Measurements from ENCODE around the gene ACTR3C.

DNA sequence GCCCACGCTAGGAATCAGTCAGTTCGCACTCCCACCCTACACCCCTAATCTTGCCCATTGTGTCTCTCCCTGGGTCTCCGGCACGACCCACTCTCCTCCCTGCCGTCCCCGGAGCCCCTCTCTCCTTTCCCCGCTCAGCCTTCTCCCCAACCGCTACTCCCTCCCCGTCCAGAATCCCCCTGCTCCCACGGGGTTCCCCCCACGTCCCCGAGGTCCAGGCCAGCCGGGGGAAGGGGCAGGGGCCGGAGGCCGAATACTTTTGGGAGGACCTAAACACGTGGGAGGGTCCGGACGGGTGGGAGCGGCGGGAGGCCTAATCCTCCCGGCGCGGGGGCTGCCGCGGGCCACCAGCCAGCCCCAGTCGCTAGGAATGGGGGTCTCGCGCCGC is 17.5 kb upstream of the ACTR3C start:
- no peak for TF ChIP-seq EZH2 (IDR thresholded peaks at IDR 0.05; ENCODE audit: low read length, missing control alignments)
- TF ChIP-seq, protein P1, sequence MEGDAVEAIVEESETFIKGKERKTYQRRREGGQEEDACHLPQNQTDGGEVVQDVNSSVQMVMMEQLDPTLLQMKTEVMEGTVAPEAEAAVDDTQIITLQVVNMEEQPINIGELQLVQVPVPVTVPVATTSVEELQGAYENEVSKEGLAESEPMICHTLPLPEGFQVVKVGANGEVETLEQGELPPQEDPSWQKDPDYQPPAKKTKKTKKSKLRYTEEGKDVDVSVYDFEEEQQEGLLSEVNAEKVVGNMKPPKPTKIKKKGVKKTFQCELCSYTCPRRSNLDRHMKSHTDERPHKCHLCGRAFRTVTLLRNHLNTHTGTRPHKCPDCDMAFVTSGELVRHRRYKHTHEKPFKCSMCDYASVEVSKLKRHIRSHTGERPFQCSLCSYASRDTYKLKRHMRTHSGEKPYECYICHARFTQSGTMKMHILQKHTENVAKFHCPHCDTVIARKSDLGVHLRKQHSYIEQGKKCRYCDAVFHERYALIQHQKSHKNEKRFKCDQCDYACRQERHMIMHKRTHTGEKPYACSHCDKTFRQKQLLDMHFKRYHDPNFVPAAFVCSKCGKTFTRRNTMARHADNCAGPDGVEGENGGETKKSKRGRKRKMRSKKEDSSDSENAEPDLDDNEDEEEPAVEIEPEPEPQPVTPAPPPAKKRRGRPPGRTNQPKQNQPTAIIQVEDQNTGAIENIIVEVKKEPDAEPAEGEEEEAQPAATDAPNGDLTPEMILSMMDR (conservative IDR thresholded peaks at IDR 0.05 in 1 of 2, IDR thresholded peaks at IDR 0.05 in 1 of 2; ENCODE audit: low read depth in 1 of 2, low read length in 2 of 2): no peak

Data from fibroblast of lung (primary cell).